ENCODE data around the gene CARD10.
A peak's percentile ranks its signal among the peaks of the same experiment; 100 is the strongest.

CARD10 gene

GRCh38 chr22:37519268-37520195, at the start of gene CARD10:
Gene CARD10, minus strand, starts transcription at chr22:37519415. Its CDS starts 215 bp downstream, at chr22:37519200.
- no peak for DNase-seq

DNA sequence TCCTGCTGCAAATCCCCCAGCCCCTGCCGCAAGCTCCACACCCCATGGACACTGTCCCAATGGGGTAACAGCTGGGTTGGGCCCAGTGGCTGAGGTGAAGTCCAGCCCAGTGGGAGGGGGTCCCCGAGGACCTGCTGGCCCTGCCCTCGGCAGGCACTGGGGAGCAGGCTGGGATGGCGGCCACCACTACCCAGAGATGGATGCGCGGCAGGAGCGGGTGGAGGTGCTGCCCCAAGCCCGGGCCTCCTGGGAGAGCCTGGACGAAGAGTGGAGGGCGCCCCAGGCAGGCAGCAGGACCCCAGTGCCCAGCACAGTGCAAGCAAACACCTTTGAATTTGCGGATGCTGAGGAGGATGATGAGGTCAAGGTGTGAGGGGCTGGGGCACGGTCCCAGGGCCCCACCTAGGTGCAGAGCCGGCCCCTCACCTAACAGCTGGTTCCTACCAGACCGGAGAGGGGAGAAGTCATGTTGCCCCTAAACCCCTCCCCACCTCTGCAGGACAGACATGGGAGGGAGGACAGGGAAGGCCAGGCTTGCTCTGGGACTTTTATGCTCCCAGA, 49.3 kb upstream of the CARD10 start:
- DNase-seq, result no peak

DNA sequence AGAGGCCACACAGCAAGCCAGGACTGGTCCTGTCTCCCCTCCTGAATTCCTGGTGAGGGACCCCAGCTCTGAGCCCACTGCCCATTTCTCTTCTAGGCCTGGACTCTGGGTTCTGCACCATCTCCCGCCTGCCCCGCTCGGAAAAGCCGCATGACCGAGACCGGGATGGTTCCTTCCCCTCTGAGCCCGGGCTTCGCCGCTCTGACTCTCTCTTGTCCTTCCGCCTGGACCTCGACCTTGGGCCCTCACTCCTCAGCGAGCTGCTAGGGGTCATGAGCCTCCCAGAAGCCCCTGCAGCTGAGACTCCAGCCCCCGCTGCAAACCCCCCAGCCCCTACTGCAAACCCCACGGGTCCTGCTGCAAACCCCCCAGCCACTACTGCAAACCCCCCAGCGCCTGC, 48.8 kb upstream of the CARD10 start:
- DNase-seq, result no peak

DNA sequence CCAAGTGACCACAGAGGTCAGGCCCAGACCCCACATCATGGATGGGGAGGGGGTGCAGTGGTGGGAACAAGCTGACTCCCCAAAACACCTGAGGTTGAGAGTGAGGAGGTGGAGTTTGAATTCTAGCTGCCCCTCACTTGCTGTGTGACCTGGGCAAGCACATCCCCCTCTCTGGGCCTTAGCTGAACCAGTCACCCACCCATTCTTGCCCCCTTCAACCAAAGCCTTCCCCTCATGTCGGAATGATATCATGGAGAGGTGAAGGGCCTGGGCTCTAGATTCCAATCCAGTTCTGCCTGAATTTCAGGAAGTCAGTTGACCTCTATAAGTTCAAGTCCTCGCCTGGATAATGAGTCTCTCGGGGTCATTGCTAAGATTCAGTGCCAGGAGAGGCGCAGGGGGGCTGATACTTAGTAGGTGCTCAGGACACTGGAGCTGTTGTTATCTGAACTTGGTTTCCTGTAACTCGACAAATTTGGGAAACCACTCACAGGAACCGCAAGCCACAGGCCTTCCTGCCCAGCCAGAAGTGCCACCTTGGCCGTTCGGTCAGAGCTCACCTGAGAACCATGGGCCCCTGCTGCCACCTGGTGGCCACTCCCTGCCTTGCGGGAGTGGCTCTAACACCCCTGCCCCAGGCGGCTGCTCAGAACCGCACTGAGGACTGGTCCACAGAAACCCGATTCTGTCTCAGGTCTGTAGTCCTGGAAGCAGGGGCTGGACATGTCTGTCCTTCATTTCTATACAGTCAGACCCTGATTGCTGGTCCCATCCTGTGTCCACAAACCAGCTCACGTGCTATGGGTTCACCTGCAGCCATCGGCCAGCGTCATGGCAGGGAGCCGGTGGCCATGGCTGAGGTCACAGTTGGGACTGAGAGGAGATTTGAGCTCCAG, 47.9 kb upstream of the CARD10 start:
- DNase-seq, result peak; percentile 98

DNA sequence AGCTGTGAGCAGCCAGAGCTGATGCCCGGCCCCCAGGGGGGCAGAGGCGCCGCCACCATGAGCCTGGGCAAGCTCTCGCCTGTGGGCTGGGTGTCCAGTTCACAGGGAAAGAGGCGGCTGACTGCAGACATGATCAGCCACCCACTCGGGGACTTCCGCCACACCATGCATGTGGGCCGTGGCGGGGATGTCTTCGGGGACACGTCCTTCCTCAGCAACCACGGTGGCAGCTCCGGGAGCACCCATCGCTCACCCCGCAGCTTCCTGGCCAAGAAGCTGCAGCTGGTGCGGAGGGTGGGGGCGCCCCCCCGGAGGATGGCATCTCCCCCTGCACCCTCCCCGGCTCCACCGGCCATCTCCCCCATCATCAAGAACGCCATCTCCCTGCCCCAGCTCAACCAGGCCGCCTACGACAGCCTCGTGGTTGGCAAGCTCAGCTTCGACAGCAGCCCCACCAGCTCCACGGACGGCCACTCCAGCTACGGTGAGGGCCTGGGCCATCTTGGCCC, 47.2 kb upstream of the CARD10 start:
- DNase-seq, result peak; percentile 59

GRCh38 chr22:37565830-37566229, 46.6 kb upstream of the CARD10 start:
- DNase-seq, result no peak

DNA sequence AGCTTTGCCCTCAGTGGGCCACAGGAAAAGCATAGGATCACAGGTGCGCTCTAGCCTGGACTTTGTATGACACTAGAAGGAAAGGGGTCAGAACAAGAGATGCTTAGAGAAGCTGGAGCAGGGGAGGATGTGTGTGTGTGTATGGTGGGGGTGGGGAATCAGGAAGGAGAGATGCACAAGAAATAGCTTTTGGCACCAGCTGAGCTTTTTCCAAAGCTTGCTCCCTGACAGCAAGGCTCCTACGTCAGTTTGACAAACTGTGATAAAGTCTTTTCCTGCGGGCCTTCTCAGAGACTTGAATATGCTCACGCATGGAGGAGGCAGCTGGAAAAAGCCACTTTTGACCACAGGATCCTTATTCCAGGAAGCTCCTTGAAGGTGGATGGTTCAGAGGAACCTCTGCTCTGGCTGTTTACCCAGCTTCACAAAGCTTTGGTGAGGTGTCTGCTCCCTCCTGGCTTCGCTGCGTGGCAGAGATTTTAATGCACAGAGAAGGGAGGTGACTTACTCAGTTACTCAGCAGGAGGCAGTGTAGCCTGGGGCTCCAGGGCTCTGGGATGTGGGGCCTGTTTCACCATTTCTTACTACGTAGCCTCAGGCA, 45.0 kb upstream of the CARD10 start:
- no peak for DNase-seq

DNA sequence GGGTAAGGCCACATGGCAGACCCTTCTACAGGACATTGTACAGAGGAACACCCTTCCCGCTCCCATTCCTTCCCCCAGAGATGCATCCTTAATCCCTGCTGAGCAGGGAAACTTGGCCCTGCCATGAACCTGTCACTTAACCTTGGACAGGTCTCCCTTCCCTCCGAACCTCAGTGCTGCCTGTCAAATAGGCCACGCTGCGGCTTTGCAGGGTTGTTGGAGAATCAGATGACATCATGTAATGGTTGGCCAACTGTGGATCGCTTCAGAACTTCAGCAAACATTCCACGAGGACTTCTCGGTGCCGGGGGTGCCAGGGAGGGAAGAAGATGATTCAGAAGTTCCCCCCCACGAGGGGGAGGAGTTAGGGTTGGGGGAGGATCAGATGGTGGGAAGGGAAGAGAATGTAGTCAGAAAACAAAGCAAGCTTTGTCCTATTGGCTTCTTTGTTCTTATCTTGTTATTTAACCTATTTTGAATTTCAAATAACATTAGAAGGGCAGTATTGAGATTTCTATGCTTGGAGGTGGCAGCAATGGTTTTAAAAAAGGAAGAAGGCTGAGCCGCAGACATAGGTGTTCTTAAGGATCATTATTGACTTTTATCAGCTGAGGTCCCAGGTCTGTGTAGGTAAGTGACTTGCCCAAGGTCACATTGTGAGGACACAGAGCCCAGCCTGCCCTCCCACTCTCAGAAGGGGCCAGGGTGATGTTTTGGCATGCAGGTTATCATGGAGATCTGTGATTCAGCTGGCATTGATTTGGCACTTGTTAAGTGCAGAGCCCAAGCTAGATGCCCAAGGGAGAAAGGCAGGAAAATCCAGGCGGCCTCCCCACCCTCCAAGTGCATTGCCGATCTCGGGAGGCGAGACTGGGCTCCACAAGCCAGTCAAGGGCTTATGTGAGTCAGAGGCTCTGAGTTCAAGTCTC, 44.2 kb upstream of the CARD10 start:
- DNase-seq, result no peak

DNA sequence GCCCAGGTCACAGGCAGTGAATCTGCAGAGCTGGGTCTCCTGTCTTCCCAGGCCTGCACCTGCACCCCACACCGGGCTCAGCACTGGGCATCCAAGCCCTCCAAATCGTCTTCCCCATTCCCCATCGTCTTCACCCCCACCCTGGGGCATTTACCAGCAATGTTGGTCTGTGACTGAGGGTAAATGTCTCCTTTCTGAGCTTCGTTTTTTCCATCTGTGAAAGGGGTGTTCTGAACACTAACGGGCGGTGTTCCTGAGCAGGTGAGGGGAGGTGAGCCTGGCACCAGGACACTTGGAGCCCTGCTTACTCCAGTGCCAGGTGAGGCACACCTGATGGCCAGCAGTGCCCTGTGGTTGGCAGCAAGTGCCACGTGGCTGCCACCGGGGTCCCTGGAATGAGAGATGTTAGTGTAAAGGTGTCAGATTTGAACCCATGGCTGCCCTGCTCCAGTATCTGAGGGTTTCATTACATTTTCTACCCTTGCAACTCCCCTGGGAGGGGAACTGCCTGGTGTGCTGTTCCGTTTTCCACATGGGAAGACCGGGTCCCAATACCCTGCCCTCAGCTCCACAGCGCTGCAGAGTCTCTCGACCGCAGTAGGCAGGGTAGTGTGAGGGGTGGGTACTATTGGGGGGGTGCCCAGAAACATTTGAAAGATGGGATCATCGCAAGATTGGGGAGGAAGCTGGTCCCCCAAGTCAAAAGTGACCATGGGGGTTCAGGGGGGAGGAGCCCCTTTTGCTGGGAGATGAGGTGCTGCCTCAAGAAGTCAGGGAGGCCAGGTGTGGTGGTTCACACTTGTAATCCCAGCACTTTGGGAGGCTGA, 43.0 kb upstream of the CARD10 start:
- DNase-seq, result no peak

GRCh38 chr22:37561212-37562048, 42.2 kb upstream of the CARD10 start:
- peak; percentile 78 for DNase-seq

GRCh38 chr22:37560608-37561211, 41.5 kb upstream of the CARD10 start:
- DNase-seq, result no peak

- no peak for DNase-seq
Measured at GRCh38 chr22:37559901-37560607, 40.8 kb upstream of the CARD10 start, which contains the start of gene CDC42EP1. Gene CDC42EP1, plus strand, starts transcription at chr22:37560480. Its CDS starts 5,870 bp downstream, at chr22:37566350.

DNA sequence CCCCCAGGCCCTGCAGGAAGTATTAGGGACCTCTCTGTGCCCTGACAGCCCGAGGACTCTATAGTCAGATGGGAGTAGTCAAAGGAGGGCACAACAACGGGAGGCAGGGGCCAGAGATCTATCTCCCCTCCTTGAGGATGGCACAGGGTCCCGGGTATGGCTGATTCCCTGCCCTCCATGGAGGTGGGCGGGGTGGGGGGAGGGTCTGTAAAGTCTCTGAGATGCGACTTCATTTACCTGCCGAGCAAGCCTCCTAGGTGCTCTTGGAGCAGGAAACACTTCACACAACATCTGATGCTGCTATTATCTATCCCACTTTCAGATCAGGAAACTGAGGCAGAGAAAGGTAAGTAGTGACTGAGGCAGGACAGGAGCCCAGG, 40.3 kb upstream of the CARD10 start:
- no peak for DNase-seq

- DNase-seq, result no peak
Measured at GRCh38 chr22:37558815-37559214, 39.6 kb upstream of the CARD10 start.

DNA sequence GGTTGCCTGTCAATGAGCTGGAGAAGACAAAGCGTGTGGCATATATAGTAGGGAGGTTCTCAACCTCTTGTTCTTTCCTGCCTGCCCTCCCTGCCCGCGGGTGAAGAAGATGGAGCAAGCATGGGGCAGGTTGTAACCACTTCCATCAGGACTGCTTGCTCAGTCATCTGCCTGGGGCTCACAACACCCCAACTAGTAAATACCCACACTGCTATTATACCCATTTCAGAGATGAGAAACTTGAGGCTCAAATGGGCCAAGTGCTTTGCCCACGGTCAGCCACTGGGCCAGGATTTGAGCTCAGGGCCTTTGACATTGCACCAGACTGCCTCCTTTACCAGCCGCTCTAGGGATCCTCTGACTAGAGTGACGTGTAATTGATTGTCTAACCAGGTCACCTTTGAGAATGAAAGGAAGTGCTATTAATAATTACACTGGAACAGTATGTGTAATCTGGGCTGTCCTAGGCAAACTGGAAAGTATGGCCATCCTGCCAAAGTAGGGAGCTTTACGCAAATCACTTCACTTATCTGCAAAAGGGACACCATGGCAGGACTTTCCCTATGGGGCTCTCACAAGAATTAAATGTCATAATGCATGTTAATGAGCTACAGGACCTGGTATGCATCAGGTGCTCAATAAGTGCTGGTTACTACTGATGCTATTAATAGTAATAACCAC, 38.2 kb upstream of the CARD10 start:
- no peak for DNase-seq

- DNase-seq, result no peak
Measured at GRCh38 chr22:37556710-37557109, 37.5 kb upstream of the CARD10 start.

GRCh38 chr22:37555029-37555428, 35.8 kb upstream of the CARD10 start:
- DNase-seq, result no peak

GRCh38 chr22:37553725-37554124, 34.5 kb upstream of the CARD10 start:
- no peak for DNase-seq
